CD4-positive, alpha-beta T cell treated with Interleukin-12 subunit alpha and Interleukin-12 subunit beta, for 1 hour (primary cell): ENCODE data around the gene GPR3.
"Not testable (repeated sequence)": the region's sequence is repeated elsewhere in the genome, so short reads cannot be mapped to it uniquely, and the experiment has no call there.

ENCODE experiments used
- DNase-seq: peaks from one replicate; pipeline ENCODE4 v3.0.0-alpha.2; 2020

GPR3 gene

GRCh38 chr1:27400963-27401341 is 8.5 kb downstream of the GPR3 start:
- DNase-seq = no peak

- peak; percentile 23 for DNase-seq
Measured at GRCh38 chr1:27402349-27402754, 9.9 kb downstream of the GPR3 start.

GRCh38 chr1:27403065-27403726 is 10.8 kb downstream of the GPR3 start:
- peak; percentile 27 for DNase-seq

GRCh38 chr1:27403931-27404330 is 11.5 kb downstream of the GPR3 start:
- no peak for DNase-seq

- no peak for DNase-seq
Measured at GRCh38 chr1:27405074-27405473, 12.7 kb downstream of the GPR3 start.

GRCh38 chr1:27405598-27406361 is 13.4 kb downstream of the GPR3 start:
- DNase-seq = not testable (repeated sequence)

- DNase-seq = no peak
Measured at GRCh38 chr1:27406362-27406680, 13.9 kb downstream of the GPR3 start.

- not testable (repeated sequence) for DNase-seq
Measured at GRCh38 chr1:27406791-27407190, 14.4 kb downstream of the GPR3 start.

GRCh38 chr1:27408151-27408550 is 15.7 kb downstream of the GPR3 start:
- DNase-seq = no peak

GRCh38 chr1:27409669-27410068 is 17.2 kb downstream of the GPR3 start:
- no peak for DNase-seq

GRCh38 chr1:27410709-27411108 is 18.3 kb downstream of the GPR3 start:
- DNase-seq = no peak

GRCh38 chr1:27412502-27412901 is 20.1 kb downstream of the GPR3 start:
- no peak for DNase-seq

- no peak for DNase-seq
Measured at GRCh38 chr1:27413004-27413403, 20.6 kb downstream of the GPR3 start.

- no peak for DNase-seq
Measured at GRCh38 chr1:27414091-27414490, 21.7 kb downstream of the GPR3 start.

GRCh38 chr1:27416387-27417111 is 24.1 kb downstream of the GPR3 start:
- peak; percentile 72 for DNase-seq

- no peak for DNase-seq
Measured at GRCh38 chr1:27417713-27418112, 25.3 kb downstream of the GPR3 start.

GRCh38 chr1:27418326-27419185 is 26.1 kb downstream of the GPR3 start:
- peak; percentile 50 for DNase-seq

GRCh38 chr1:27423709-27424108 is 31.3 kb downstream of the GPR3 start:
- DNase-seq = no peak

- DNase-seq = no peak
Measured at GRCh38 chr1:27427329-27427728, 34.9 kb downstream of the GPR3 start.

- DNase-seq = no peak
Measured at GRCh38 chr1:27427816-27428315, 35.4 kb downstream of the GPR3 start.

- no peak for DNase-seq
Measured at GRCh38 chr1:27428316-27429028, 36.0 kb downstream of the GPR3 start.

- DNase-seq = no peak
Measured at GRCh38 chr1:27429029-27429425, 36.6 kb downstream of the GPR3 start.
